Cerebellar cortex (tissue), 1 donor: ENCODE data around the gene VPS26B.
"Not testable (repeated sequence)": the region's sequence is repeated elsewhere in the genome, so short reads cannot be mapped to it uniquely, and the experiment has no call there.

ENCODE experiments used
- DNase-seq: peaks from one replicate; pipeline ENCODE4 v3.0.0-alpha.2; 2015; ENCODE audit warnings: low spot score

VPS26B gene

DNA sequence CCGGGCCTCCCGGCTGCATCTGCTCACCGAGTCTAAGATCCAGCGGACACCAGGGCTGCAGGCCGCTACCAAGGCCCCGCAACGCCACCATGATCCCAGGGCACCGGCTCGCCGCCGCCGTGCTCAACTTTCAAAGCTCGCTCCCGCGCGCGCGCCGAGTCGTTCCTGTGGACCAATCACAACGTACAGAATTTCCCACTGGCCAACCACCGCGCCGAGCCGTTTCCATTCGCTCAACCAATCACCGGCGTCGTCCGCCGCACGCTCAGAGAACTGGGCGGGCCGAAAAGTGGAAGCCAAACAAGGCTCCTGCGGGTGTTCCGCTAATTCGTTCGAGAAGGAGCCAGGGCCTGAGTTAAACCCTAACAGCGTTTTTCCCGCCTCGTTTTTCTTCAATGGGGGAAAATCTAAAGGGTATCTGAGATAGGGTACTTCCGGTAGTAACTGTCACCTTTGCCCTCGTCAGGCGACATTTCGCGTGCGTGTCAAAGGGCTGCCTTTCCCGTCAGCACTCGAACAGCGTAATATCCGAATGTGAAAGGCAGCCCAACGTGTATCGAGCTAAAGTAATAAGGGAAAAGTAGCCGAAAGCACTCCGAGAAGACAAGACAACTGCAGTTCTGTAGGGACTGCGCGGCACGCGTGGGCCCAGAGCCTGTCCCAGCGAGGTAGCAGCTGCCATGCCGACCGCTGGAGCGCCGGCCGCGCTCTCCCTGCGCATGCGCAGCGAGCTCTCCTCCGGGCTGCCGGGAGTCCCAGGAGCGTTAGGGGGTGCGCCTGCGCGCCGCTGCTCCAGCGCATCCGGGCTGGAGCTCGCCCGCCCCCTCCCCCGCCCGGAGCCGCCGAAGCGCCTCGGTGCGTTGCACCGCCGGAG, at the start of gene VPS26B, which contains the start of gene NCAPD3:
Gene VPS26B (plus strand): TSS at position 836 of the 874 bp plus-strand sequence. CDS start 452 bp downstream, outside the sequence.
Gene NCAPD3 (minus strand): TSS at position 132 of the 874 bp plus-strand sequence. CDS start 41 bp downstream, at position 91.
- DNase-seq, result peak; percentile 96

DNA sequence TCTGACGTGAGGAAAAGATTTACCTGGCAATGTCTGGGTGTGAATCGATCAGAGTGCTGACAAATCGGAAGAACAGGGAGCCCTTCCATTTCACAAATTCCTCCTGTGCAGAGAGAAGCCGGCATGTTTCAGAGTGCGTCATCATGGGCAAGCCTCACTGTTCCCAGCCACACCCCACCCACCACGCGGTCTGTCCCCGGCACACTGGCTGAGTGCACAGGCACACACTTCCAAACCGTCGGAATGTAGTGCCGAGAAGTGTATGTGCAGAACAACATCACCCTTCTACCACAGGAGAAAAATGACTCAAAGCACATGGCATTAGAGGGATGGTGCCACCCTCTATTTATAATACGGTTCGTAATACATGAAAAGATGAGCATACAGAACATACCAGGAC, 48.2 kb upstream of the VPS26B start:
- DNase-seq, result no peak

DNA sequence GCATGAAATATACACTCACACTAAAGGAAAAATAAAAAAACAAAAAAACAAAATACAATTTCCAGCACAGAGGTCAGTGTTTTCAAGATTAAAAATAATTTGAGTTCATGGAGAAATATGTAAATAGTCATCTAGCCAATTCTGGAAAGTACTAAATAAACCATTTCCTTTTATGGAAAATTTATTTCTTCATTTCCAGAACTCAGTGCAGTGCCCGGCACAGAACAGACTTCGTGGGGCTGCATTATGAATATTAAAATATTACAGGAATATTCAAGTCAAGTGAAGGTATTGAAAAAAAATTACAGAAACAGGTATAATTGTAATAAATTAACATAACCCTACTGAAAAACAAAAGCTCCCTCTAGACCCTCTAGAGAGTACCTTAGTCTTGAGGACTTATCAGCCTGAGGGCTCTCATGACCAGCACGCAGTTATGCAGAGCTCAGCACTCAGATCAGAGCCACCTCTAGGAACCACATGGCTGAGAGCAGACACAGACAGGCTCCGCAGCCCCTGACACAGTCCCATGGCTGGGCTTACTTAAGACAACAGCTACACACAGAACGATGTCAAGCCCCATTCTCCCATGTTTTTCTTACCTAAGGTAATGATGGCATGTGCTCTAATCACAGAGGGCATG, 46.3 kb upstream of the VPS26B start:
- no peak for DNase-seq

DNA sequence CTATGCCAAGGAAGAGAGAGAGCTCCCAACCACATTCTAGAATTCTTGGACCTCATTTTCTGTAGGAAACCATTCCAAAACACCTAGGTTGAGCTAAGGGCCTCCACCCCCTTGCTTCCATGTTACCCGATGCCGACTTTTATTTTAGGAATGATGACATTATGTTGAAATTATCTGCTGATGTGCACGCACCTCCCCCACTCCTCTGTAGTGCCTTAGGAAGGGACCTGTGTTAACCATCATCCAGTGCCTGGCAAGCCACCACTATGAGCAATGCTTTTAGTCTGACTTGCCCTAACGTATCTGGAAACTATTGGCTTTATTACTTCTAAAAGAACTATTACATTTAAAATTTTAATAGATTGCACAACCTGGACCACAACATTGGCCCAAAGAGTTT, 42.8 kb upstream of the VPS26B start:
- no peak for DNase-seq

- not testable (repeated sequence) for DNase-seq
These were observed 36.4 kb upstream of the VPS26B start for GRCh38 chr11:134188092-134188491.

- DNase-seq, result no peak
These were observed 27.7 kb upstream of the VPS26B start for GRCh38 chr11:134196756-134197155.

GRCh38 chr11:134199531-134199930, 24.9 kb upstream of the VPS26B start:
- no peak for DNase-seq

DNA sequence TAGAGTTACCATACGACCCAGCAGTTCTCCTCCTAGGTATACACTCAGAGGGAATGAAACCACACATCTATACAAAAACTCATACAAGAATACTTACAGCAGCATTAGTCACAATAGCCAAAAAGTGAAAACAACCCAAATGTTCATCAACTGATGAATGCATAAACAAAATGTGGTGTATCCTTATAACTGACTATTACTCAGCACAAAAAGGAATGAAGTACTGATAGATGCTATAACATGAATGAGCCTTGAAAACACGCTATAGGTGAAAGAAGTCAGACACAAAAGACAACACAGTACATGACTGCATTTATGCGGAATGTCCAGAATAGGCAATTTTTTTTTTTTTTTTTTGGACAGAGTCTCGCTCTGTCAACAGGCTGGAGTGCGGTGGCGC, 23.8 kb upstream of the VPS26B start:
- no peak for DNase-seq

DNA sequence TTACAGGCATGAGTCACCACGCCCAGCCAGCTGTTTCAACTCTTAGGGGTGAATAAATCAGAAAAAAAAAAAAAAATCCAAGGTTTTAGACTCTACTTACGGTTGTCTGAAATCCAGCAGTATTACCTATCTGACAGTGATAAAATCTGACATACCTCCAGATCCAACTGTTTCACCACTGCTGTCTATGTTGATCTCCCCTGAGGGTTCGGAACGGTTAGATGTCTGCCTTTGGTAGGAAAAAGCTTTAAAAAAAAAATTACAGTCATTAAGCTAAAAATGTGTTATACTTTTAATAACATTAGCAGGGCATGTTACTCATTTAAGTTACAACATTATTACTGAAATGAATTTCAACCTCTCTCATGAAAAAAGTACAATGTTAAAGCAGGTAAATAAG, 21.8 kb upstream of the VPS26B start:
- no peak for DNase-seq

DNA sequence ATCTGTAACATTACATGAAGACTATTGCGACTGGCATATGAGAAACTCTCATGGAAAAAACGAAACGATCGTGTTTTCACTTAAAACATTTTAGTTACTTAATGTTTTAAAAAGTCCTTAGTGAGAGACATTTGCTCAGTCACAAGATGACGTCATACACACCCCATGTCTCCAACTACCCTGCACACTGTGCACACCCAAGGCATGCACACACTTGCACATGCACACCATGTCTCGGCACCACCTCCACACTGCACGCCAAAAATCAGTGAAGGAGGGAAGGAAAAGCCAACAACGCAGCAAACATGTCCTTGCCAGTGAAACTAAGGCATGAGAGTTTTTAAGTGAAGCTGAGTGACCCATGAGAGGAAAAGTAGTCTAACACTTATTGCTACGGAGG, 18.7 kb upstream of the VPS26B start:
- no peak for DNase-seq

DNA sequence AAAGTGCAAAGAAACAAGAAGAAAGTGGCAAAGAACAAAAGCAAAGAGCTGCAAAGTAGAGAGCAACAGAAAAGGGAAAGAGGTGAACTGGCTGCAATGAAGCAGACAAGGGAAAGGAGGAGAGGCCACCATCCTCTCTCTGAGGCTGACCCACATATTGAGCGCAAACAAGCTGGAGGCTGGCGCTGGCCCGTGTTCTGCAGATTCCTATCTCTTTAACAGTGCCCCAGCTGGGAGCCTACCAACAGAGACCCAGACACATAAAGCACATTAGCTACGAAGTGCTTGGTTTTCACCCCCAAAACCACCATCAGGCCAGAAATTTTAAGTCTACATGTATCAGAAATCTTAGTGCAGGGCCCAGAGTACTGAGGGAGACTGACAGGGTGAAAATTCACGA, 18.3 kb upstream of the VPS26B start:
- no peak for DNase-seq

- DNase-seq, result peak; percentile 28
These were observed 16.8 kb upstream of the VPS26B start for GRCh38 chr11:134207538-134208239.

DNA sequence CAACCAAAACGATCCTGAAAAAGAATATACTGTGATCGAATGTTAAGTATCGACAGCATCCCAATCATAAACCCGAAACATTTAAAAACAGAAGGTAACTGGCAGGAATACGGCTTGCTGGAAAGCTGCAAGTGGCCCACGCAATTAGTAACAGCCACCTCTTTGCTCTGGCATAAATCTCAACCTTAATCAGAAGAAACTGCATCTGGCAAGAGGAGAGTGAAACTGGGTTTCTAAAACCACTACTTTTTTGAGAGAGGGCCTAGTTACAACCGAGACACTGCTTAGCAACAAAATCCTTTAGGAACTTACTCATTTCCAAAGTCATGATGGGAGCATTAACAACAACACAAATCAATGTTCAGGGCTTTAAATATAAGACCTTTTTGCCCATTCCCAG, 8.6 kb upstream of the VPS26B start:
- DNase-seq, result no peak

- DNase-seq, result no peak
These were observed 7.7 kb upstream of the VPS26B start for GRCh38 chr11:134216816-134217215.

DNA sequence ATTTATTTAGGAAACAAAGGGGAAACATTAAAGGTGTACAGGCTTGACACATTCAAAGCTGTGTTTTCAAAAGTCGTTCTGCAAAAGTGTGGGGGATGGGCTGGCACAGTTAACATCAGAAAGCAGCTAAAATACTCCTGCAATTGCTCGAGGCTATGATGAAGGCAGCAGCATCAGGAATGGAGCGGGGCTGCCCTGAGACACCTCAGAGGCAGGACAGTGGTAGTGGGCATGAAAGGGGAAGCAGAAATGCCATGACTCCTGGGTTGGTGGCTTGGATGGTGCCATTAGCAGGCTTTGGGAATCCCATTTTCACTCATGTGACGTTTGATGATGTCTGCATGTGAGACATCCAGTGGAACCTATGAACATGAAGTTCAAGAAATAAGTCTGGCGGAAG, 1.4 kb upstream of the VPS26B start:
- DNase-seq, result no peak

GRCh38 chr11:134224710-134225664, 516 bp downstream of the VPS26B start:
- DNase-seq, result peak; percentile 56

DNA sequence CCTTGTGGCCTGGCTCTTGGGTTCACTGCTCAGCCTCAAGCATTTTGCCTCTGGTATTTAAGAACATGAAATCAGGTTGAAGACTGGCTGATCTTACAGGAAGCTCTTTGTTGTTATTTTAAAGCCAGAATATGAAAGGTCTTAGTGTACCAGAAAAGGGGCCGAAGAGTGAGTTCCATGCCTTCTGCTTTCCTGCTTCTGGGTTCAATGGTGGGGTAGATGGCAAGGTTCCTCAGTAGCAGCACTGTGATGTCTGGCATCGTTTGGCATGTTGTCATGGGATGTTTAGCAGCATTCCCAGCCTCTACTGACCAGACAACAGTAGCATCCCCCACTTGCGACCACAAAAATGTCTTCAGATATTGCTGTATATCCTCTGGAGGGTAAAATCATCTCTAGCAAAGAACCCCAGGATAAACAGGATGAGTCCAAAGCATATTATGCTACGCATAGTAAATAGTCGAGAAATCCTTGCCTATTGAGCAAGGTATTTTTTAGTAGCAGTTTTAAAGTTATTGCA, 2.4 kb downstream of the VPS26B start:
- no peak for DNase-seq

DNA sequence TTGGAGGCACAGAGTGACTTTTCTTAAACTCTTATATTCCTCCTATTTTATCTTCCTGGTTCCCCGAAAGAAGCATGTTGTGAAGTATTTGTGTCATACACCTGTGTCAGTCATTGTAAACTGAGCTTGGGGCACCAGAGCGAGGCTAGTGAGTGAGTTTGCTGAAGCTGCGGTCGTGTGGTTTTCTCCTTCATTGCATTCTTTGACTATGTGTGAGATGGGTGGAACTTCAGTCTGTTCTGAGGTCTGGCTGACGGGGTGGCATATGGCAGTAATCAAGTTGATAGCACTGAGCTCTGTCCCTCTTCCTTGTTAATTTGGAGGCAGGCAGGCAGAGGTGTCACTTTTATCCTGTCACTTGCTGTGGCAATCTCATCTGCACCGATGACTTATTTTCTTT, 4.2 kb downstream of the VPS26B start:
- no peak for DNase-seq

DNA sequence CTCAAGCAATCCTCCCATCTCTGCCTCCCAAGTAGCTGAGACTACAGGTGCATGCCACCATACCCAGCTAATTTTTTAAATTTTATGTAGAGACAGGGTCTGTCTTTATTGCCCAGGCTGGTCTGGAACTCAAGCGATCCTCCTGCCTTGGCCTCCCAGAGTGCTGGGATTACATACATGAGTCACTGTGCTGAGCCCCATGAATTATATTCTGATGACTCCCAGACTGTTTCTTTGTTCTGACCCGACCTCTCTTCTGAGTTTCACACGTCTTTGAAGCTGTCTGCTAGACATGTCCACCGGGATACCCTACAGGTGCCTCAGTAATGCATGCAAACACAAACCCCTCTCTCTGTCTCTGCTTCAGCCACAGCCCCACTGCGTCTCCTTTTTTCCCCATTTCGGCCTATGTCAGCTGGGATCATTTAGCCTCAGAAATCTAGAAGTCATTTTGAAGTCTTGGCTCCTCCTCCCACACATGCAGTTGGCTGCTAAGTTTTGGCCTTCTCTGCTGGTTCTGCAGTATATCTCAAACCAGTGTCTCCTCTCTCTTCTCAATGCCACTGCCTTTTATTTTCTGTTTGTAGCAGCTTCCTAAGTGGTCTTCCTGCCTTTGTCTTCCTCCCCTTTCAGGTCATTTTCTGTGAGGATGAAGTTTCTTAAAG, 4.8 kb downstream of the VPS26B start:
- no peak for DNase-seq

DNA sequence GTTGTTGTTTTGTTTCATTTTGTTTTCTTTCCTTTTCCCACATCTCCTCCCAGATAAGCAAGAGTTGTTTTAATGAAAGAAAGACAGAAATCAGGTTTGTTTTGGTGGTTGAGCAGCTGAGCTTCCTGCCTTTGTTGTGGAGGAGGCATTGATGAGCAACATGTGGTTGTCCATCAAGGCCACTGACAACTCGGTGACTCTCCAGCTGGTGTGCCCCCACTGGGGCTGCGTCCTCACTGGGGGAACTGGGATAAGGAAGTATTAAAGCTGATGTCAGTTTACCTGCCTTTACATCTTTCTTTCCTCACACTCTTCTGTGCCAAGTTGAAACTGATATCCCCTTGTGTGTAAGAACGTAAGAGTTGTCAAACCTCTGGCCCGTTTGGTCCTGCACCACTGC, 5.9 kb downstream of the VPS26B start:
- DNase-seq, result no peak
